ENCODE data around the gene TIMMDC1.

DNA sequence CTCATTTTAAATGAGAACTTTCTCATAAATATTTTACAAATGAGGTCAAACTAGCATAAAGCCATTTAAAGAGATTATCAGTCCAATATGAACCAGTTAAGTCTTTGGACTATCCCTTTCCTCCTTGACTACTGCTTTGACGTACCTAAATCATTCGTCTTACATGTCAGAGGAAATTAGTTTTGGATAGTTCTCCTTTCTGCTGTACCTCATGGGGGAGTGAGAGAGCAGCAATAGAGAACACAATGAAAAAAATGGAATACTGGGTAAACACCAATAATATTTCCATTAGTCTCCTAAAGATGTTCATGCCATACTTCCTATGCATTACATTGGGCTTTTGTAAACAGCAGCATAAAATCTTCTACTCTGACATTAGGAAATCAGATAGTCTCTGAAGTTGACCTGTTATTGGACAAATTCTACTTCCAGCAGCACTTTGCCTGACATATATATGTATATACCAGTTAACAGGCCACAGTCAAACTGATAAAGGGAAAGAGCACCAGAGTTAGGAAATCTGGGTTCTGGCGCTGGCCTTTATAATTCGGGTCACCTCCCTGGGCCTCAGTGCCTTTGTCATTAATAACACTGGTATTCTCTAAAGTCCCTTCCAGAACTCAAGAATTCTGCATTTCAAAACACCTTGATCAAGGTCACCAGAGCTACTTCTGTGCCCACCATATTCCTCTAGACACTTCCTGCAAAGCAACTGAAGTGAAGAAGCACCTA is 26.8 kb downstream of the TIMMDC1 start:
- TF ChIP-seq CTCF (IDR thresholded peaks at IDR 0.05; ENCODE audit: insufficient read depth, low read length, poor library complexity, severe bottlenecking) (peak; percentile 29), EZH2phosphoT487 (conservative IDR thresholded peaks at IDR 0.05; ENCODE audit: low read length) (no peak)
